Adrenal gland (tissue), 5 donors: ENCODE results near the gene PDGFRA.

ENCODE experiments used
- POLR2A ChIP-seq, 2 donors: fragments of 450-650 bp; IDR thresholded peaks; one replicate each; pipeline ENCODE4 v1.6.1; 2017; ENCODE audit warnings: antibody characterized with exemption in 2 of 2, mild to moderate bottlenecking in 2 of 2, moderate library complexity in 1 of 2
- TF ChIP-seq, protein P1 (sequence below), 6 experiments: fragments of 450-650 bp in 4 of 6; fragments of 200-600 bp in 2 of 6; sonication (generic) in 1 of 6; IDR thresholded peaks; 1 replicate in 5 of 6; 2 replicates in 1 of 6; pipeline versions ENCODE4 v1.5.1 to v1.8.0; 2016 to 2021; ENCODE audit warnings: antibody characterized with exemption in 6 of 6, mild to moderate bottlenecking in 2 of 6, moderate library complexity in 1 of 6
- donor health status: DM: no; HTN: no; CAD: no.

DNA sequence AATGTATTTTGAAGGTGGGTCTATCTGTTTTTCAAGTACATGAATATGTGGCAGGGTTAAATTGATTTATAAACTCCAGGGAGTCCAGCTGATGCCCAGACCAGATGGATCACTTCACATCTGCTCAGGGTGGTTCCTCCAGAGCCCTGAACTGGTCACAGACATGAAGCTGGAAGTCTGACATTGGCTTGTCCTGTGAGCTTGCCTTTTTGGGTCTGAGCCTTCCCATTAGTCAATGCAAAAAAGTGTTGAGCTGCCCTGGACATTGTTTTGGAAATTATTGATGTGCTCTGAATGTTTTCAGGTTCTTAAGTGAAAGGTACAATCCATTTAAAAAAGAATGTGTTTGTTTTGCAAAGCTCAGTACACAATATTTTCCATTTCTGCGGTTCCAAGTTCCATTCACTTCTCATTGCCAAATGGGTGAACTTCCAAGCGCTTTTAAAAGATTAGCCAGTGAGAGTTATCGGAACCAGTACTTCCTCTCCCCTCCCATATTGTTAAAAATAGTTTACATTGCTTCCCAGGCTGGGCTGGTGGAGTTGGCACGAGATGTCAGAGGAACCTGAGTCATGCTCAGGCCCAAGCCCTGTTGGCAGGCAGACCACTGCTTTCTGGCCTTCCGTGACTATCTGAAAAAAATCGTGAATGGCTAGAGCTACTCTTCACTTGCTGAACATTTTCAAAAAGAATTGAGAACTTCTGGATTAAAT, 52.1 kb downstream of the PDGFRA start:
- TF ChIP-seq, protein P1, sequence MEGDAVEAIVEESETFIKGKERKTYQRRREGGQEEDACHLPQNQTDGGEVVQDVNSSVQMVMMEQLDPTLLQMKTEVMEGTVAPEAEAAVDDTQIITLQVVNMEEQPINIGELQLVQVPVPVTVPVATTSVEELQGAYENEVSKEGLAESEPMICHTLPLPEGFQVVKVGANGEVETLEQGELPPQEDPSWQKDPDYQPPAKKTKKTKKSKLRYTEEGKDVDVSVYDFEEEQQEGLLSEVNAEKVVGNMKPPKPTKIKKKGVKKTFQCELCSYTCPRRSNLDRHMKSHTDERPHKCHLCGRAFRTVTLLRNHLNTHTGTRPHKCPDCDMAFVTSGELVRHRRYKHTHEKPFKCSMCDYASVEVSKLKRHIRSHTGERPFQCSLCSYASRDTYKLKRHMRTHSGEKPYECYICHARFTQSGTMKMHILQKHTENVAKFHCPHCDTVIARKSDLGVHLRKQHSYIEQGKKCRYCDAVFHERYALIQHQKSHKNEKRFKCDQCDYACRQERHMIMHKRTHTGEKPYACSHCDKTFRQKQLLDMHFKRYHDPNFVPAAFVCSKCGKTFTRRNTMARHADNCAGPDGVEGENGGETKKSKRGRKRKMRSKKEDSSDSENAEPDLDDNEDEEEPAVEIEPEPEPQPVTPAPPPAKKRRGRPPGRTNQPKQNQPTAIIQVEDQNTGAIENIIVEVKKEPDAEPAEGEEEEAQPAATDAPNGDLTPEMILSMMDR (IDR thresholded peaks at IDR 0.05) = no peak
- no peak for TF ChIP-seq POLR2A (IDR thresholded peaks at IDR 0.05)
